ENCODE data around the gene AP2A2. TPM values are rescaled to one million over a fixed set of nuclear protein-coding genes. Genes with fewer than 3 reads are reported as not detected.

The AP2A2 gene
- total RNA-seq, 4 donors from 2014 or later = 70.5 to 130 (median 102) TPM

- no peak for TF ChIP-seq CTCF (IDR thresholded peaks at IDR 0.05)
- in situ Hi-C loops (cut with MboI; ENCODE audit: low pct_ligation_motif_present in 1 of 4, low pct_unique_long_range_greater_than_20kb in 1 of 4, low sequenced_read_pairs in 3 of 4) = loop anchor here in 3 of 4 donors (25.0 kb wide), 2 partner anchors 125 to 175 kb away; partner anchors contain the start of gene CHID1 (in 1 of the 3)
- Histone ChIP-seq H3K36me3 (no peaks in the 10 kb centered on the region), H3K27me3 (peaks cover 39% of the 10 kb centered on the region), H3K4me1 (peaks cover 0 to 3% (median 1%) of the 10 kb centered on the region in 4 donors), H3K4me3 (no peak overlapping the region), H3K27ac (no peak overlapping the region), H3K9me3 (no peaks in the 10 kb centered on the region)
- intact Hi-C loops (cut with DNase I; ENCODE audit: low total_unique reads) = no loop called here
- 54% methylated on average over 13 of the region's 13 CpGs; no CpG with 5 or more reads in 1 of the 2 donors for WGBS, 2 donors (ENCODE audit: low coverage in 1 of 2)
- no peak for DNase-seq
Observed at GRCh38 chr11:1036931-1037330, 111.3 kb downstream of the AP2A2 start.

- intact Hi-C loops (cut with DNase I; ENCODE audit: low total_unique reads) (no loop called here), in situ Hi-C loops (cut with MboI; ENCODE audit: low pct_ligation_motif_present in 1 of 4, low pct_unique_long_range_greater_than_20kb in 1 of 4, low sequenced_read_pairs in 3 of 4) (loop anchor here in 3 of 4 donors (25.0 kb wide), 2 partner anchors 125 to 175 kb away; partner anchors contain the start of gene CHID1 (in 1 of the 3))
- H3K36me3 ChIP-seq = no peaks in the 10 kb centered on the region
Observed at GRCh38 chr11:1037506-1038055, 111.9 kb downstream of the AP2A2 start.

GRCh38 chr11:1038361-1038760 lies 112.7 kb downstream of the AP2A2 start:
- no peak for DNase-seq
- Histone ChIP-seq H3K27ac (no peak overlapping the region), H3K36me3 (no peaks in the 10 kb centered on the region), H3K4me3 (no peak overlapping the region), H3K4me1 (peaks cover 0 to 5% (median 2%) of the 10 kb centered on the region in 4 donors), H3K27me3 (peaks cover 53% of the 10 kb centered on the region), H3K9me3 (no peaks in the 10 kb centered on the region)
- no peak for TF ChIP-seq POLR2AphosphoS5 (IDR thresholded peaks at IDR 0.05)
- no peak for TF ChIP-seq CTCF (IDR thresholded peaks at IDR 0.05)
- TF ChIP-seq POLR2A (IDR thresholded peaks at IDR 0.05) = no peak
- no peak for TF ChIP-seq EP300 (IDR thresholded peaks at IDR 0.05; ENCODE audit: low read depth)
- WGBS, 2 donors (ENCODE audit: low coverage in 1 of 2) = 86% methylated on average over 8 of the region's 10 CpGs; no CpG with 5 or more reads in 1 of the 2 donors
- in situ Hi-C loops (cut with MboI; ENCODE audit: low pct_ligation_motif_present in 1 of 4, low pct_unique_long_range_greater_than_20kb in 1 of 4, low sequenced_read_pairs in 3 of 4) = loop anchor here in 3 of 4 donors (25.0 kb wide), 2 partner anchors 126 to 176 kb away; partner anchors contain the start of gene CHID1 (in 1 of the 3)
- intact Hi-C loops (cut with DNase I; ENCODE audit: low total_unique reads) = no loop called here

More at GRCh38 chr11:1037506-1038055, 111.9 kb downstream of the AP2A2 start:
- TF ChIP-seq POLR2AphosphoS5 (IDR thresholded peaks at IDR 0.05) (no peak), POLR2A (IDR thresholded peaks at IDR 0.05) (no peak)
- Histone ChIP-seq H3K4me1 (peaks cover 0 to 5% (median 2%) of the 10 kb centered on the region in 4 donors), H3K27ac (no peak overlapping the region), H3K4me3 (no peak overlapping the region), H3K9me3 (no peaks in the 10 kb centered on the region), H3K27me3 (peaks cover 45% of the 10 kb centered on the region)
- WGBS, 2 donors (ENCODE audit: low coverage in 1 of 2) = 60 to 62% methylated on average over 3 to 21 of the region's 26 CpGs
- no peak for DNase-seq

GRCh38 chr11:1038921-1039320 lies 113.3 kb downstream of the AP2A2 start:
- Histone ChIP-seq H3K9me3 (no peaks in the 10 kb centered on the region), H3K36me3 (no peaks in the 10 kb centered on the region), H3K27ac (no peak overlapping the region), H3K27me3 (peaks cover 59% of the 10 kb centered on the region), H3K4me3 (no peak overlapping the region), H3K4me1 (peaks cover 0 to 5% (median 2%) of the 10 kb centered on the region in 4 donors)
- WGBS, 2 donors (ENCODE audit: low coverage in 1 of 2) = 60 to 88% methylated on average over 1 to 12 of the region's 12 CpGs
- DNase-seq = no peak
- in situ Hi-C loops (cut with MboI; ENCODE audit: low pct_ligation_motif_present in 1 of 4, low pct_unique_long_range_greater_than_20kb in 1 of 4, low sequenced_read_pairs in 3 of 4) = loop anchor here in 3 of 4 donors (25.0 kb wide), 2 partner anchors 127 to 177 kb away; partner anchors contain the start of gene CHID1 (in 1 of the 3)
- intact Hi-C loops (cut with DNase I; ENCODE audit: low total_unique reads) = no loop called here
- TF ChIP-seq EP300 (IDR thresholded peaks at IDR 0.05; ENCODE audit: low read depth) (no peak), POLR2AphosphoS5 (IDR thresholded peaks at IDR 0.05) (no peak), CTCF (IDR thresholded peaks at IDR 0.05) (no peak), POLR2A (IDR thresholded peaks at IDR 0.05) (no peak)
